A549 (cell line): Measurements from ENCODE around the gene LPCAT1.

Source experiments
- CEBPB ChIP-seq, 2 experiments: fragments of >200 bp in 1 of 2; sonication (Bioruptor Twin) in 1 of 2; formaldehyde crosslinking in 1 of 2; IDR thresholded peaks; 2 replicates each; pipeline ENCODE4 v1.6.1; 2012 to 2016
- CTCF ChIP-seq: fragments of >200 bp; sonication (Bioruptor Twin); formaldehyde crosslinking; IDR thresholded peaks from 3 replicates; pipeline ENCODE4 v1.5.1; 2016
- MAZ ChIP-seq: fragments of 150-350 bp; IDR thresholded peaks from 2 replicates; pipeline ENCODE4 v1.6.1; 2014; ENCODE audit warnings: antibody characterized with exemption, low read depth, low read length, borderline replicate concordance
- NR3C1 ChIP-seq: fragments of >200 bp; sonication (Bioruptor Twin); formaldehyde crosslinking; IDR thresholded peaks from 3 replicates; pipeline ENCODE4 v1.6.1; 2017
- RFX5 ChIP-seq: fragments of 450-650 bp; IDR thresholded peaks from 2 replicates; pipeline ENCODE4 v1.7.1; 2014; ENCODE audit warnings: antibody characterized with exemption, mild to moderate bottlenecking, moderate library complexity
- RNF2 ChIP-seq: fragments of 200-600 bp; sonication (generic); IDR thresholded peaks from 2 replicates; pipeline ENCODE4 v1.6.1; 2016; ENCODE audit warnings: low read depth, mild to moderate bottlenecking, antibody characterized with exemption, moderate library complexity, borderline replicate concordance
- SREBF2 ChIP-seq: fragments of 450-650 bp; IDR thresholded peaks from 2 replicates; pipeline ENCODE4 v1.6.1; 2014; ENCODE audit warnings: mild to moderate bottlenecking, moderate library complexity
- TF ChIP-seq, protein P1 (sequence below): fragments of >200 bp; sonication (Bioruptor Twin); formaldehyde crosslinking; IDR thresholded peaks from 3 replicates; pipeline ENCODE4 v1.6.1; 2016

- TF ChIP-seq, protein P1, sequence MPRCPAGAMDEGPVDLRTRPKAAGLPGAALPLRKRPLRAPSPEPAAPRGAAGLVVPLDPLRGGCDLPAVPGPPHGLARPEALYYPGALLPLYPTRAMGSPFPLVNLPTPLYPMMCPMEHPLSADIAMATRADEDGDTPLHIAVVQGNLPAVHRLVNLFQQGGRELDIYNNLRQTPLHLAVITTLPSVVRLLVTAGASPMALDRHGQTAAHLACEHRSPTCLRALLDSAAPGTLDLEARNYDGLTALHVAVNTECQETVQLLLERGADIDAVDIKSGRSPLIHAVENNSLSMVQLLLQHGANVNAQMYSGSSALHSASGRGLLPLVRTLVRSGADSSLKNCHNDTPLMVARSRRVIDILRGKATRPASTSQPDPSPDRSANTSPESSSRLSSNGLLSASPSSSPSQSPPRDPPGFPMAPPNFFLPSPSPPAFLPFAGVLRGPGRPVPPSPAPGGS = no peak
- TF ChIP-seq RFX5 = no peak
- no peak for TF ChIP-seq RNF2
- no peak for TF ChIP-seq CEBPB (IDR thresholded peaks at IDR 0.05)
- no peak for TF ChIP-seq CTCF
- no peak for TF ChIP-seq MAZ
- no peak for TF ChIP-seq SREBF2
- TF ChIP-seq NR3C1 = no peak
Observed at GRCh38 chr5:1477341-1477740, 46.4 kb downstream of the LPCAT1 start.
